GM19463 (cell line): ENCODE results near the gene TRH.
"Not testable (repeated sequence)": the region's sequence is repeated elsewhere in the genome, so short reads cannot be mapped to it uniquely, and the experiment has no call there.

ENCODE experiments used
- ATAC-seq: cut with Tn5 transposase; IDR thresholded peaks from one replicate; pipeline ENCODE4 v1.9.1; 2021; ENCODE audit warnings: mild to moderate bottlenecking, moderate library complexity; ENCODE audit not compliant: unreplicated experiment

TRH gene

GRCh38 chr3:129962600-129962999 lies 11.9 kb upstream of the TRH start:
- ATAC-seq: no peak

DNA sequence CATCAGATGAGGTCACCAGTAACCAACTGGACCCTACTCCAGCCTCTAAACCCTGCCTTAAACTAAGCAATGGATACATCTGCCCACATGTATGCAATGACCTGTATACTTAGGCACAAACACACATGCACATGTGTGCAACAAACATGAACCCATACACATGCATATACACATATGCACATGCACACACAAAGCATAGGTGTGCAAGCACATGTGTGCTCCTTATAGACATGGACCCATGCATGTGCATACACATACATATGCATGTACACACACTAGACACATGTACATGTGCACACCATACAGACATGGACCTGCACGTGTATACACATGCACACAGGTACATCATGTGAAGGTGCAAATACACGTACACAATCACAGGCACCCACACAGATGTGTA lies 8.6 kb upstream of the TRH start:
- no peak for ATAC-seq

- no peak for ATAC-seq
Observed at GRCh38 chr3:129966876-129967275, 7.6 kb upstream of the TRH start.

GRCh38 chr3:129967761-129968160 lies 6.8 kb upstream of the TRH start:
- ATAC-seq: no peak

DNA sequence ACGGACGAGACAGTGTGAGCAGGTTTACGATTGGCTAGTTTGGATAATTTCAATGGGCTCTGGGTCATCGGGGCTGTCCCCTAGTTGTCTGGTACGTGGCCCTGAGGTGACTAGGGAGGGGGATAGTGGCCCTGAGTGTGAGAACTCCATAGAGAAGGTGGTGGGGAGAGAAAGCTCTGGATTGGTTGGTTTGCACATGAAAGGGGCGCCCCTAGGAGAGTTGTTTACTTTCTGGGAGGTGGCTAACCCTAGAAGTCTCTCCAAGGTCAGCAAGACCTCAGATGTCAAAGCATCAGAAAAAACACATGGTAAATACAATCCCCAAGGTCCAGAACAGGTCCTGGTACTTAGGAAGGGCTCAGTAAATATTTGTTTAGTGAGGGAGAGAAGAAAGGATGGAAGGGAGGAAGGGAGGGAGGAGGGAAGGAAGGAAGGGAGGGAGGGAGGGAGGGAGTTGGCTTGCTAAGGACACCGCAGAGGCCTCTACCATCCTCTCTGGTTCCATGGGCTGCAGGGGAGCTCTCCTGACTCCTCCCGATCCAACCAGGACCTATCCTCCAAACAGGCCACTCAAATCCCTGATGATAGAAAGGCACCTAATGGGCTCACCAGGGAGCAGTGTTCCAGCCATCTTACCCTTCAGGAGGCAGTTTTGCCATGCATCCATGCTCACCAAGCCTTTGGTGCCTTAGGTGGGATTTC lies 3.0 kb upstream of the TRH start:
- ATAC-seq: no peak

- no peak for ATAC-seq
Observed at GRCh38 chr3:129972301-129972700, 2.2 kb upstream of the TRH start.

DNA sequence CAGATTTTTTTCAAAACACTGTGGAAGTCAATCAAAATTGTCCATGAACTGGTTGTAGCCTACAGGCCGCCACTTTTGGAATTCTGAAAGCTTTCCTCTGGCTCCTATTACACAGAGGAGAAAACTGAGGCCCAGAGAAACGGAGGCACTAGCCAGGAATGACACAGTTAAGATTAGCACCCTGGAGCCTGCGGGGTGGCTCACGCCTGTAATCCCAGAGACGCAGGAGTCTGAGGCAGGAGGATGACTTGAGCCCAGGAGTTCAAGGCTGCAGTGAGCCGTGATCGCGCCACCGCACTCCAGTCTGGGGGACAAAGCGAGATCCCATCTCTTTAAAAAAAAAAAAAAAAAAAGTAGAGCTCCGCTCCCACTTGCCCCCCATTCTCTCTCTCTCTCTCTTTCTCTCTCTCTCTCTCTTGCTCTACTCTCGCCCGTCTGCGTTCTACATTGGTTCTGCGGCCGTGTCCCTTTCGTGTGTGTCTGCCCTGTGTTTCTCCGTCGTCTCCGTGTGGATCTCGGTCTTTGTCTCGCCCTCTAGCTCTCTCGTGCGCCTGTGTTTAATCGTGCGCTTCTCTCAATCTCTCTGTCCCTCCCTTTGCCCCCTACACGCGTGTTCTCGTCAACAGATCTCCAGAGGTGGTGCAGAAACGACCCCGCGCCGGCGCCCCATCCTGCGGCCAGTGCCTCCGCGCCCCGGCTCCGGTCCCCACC lies 512 bp upstream of the TRH start:
- no peak for ATAC-seq

GRCh38 chr3:129974833-129975704 lies 549 bp downstream of the TRH start:
- no peak for ATAC-seq

DNA sequence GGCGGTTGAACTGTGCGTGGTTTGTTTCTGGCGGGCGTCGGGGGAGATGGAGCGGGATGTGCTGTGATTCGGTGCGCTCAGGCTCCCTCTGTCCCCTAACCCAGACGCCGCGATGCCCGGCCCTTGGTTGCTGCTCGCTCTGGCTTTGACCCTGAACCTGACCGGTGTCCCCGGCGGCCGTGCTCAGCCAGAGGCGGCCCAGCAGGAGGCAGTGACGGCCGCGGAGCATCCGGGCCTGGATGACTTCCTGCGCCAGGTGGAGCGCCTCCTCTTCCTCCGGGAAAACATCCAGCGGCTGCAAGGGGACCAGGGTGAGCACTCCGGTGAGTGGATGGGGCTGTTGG lies 1.2 kb downstream of the TRH start:
- no peak for ATAC-seq

GRCh38 chr3:129976286-129976685 lies 1.8 kb downstream of the TRH start:
- no peak for ATAC-seq

DNA sequence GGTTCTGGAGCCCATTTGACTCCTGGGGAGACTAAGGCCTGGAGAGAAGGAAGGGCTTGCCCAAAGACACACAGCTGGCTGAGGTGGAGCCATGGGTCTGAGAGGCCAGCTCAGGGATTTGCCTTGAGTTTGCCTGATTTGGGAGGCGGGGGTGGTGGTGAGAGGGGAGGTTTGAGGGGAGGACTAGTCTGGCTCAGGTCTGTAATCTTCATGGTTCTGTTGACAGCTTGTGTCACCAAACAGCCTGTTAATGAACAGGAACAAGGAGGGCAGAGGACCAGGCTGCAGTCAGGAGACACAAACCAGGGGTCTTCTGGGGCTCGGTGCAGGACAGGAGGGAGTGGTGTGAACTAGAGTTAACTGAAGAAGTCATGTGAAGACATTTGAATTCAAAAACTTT lies 3.6 kb downstream of the TRH start:
- no peak for ATAC-seq

DNA sequence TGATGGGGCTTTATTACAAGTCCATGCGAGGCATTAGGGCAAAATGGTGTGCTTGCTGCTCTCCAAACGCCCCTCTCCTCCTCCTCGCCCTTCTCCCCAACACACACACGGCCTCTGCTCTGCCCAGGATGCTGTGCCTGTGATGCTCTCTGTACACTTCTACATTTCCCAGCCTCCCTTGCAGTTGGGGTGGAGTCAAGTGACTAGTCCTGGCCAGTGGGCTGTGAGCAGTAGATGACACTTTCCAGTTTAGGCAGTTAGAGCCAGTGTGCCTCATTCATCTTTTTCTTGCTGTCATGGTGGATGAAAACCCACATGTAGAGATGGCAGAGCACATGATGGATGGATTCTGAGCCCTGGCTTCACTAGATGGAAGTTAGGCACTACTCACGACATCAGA lies 5.4 kb downstream of the TRH start:
- no peak for ATAC-seq

- no peak for ATAC-seq
Observed at GRCh38 chr3:129983561-129983960, 9.0 kb downstream of the TRH start.

GRCh38 chr3:129984125-129984524 lies 9.6 kb downstream of the TRH start:
- no peak for ATAC-seq

DNA sequence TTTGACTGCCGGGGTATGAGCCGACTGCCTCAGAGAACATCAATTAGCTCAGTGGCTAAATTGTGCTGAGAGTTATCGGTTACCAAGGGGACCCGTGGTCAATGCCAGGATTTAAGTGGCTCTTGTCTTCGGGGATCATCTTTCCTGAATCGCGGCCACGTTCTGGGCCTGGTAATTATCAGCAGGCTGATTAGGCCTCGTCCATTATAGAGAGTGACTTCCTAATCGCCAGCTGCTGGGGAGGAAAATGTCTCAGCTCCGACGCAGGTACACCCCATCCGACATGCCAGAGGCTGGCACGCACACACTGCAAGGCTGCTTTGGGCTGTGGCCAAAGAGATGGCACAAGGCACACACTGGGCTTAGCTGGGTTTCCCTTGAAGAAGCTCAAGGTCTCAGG lies 10.6 kb downstream of the TRH start:
- ATAC-seq: no peak

DNA sequence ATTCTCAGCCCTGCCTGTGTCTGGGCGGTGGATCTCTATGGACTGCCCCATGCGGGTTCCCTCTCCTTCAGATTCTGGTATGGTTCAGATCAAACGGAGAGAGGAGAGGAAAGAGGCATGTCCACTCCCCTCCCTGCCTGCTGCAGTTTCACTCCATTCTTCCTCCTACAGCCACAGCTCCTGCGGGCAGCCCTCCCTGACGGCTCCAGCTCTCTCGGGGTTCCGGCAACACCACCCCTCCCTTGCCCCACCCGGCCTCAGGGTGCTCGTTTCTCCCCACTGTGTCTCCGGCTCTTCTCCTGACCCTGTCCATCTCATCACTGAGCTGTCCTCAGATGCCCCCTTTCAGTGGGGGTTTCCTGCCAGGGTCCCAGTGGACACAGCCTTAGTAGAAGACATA lies 13.9 kb downstream of the TRH start:
- ATAC-seq: no peak

DNA sequence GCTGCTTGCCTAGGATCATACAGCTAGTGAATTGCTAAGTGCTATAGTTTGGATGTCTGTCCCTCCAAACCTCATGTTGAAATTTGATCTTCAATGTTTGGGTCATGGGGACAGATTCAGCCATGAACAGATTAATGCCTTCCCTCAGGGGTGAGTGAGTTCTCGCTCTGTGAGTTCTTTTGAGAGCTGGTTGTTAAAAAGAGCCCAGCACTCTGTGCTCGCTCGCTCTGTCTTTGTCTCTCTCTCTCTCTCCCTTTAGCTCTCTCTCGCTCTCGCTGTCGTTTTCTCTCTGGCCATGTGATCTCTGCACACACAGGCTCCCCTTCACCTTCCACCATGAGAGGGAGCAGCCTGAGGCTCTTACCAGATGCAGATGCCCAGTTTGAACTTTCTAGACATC lies 14.9 kb downstream of the TRH start:
- ATAC-seq: no peak

DNA sequence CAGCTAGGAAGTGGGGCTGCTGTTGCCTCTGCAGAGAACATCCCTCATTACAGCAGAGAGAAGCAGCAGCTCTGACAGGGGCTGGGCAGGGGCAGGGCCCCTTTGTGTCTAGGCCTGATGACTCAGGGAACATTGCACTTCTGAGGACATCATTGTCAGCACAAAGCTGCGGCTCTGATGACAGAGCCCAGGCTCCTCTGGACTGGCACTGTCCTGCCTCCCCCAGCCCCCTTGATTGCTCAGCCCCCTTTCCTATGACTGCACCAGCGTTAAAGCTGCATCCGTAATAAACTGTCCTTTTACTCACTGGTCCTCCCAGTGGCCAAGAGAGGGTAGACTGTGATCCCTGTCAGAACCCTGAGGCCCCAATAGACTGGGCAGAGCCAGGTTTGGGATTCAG lies 18.3 kb downstream of the TRH start:
- no peak for ATAC-seq

GRCh38 chr3:129994883-129995559 lies 20.5 kb downstream of the TRH start:
- ATAC-seq: no peak

DNA sequence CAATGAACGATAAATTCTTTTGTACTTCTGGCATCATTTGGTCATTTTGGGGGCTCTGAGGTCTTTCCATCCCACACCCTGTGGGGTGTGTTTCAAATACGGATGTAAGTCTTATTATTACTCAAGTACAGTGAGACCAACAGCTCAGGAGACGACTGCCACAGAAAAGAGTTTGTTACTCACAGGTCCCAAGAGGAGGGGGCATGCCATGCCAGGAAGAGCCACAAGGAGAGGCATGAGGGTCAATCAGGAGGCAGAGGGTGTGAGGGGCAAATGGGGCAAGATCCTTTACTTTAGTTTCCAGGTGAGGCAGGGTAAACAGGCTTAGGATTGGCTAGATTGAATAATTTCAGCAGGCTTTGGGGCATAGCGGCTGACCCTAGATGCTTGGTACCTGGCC lies 21.6 kb downstream of the TRH start:
- no peak for ATAC-seq

GRCh38 chr3:129999176-129999575 lies 24.7 kb downstream of the TRH start:
- ATAC-seq: not testable (repeated sequence)
